IMR-90 (cell line): ENCODE data around the gene EIF2B2. TPM values are rescaled to one million over a fixed set of nuclear protein-coding genes. Genes with fewer than 3 reads are reported as not detected.

Experiments used
- MAZ ChIP-seq: IDR thresholded peaks from 2 replicates; pipeline ENCODE4 v1.6.1; 2012; ENCODE audit warnings: low read depth, mild to moderate bottlenecking, low read length, improper control_type of control experiment, moderate library complexity, borderline replicate concordance
- NFE2L2 ChIP-seq: fragments of 150-350 bp; IDR thresholded peaks from 2 replicates; pipeline ENCODE4 v1.6.1; 2016; ENCODE audit warnings: low read depth, mild to moderate bottlenecking, low read length
- SMC3 ChIP-seq: fragments of 150-350 bp; IDR thresholded peaks from 2 replicates; pipeline ENCODE4 v1.6.1; 2016; ENCODE audit warnings: low read depth, mild to moderate bottlenecking, antibody characterized with exemption, low read length, moderate library complexity
- USF2 ChIP-seq: fragments of 150-350 bp; IDR thresholded peaks from 2 replicates; pipeline ENCODE4 v1.6.1; 2017; ENCODE audit warnings: mild to moderate bottlenecking, antibody characterized with exemption, low read length, low read depth
- polyA plus RNA-seq, 3 experiments: library from polyadenylated mRNA; depleted of rRNA; stranded (reverse); fragments of >200 nt; gene quantifications; 2 replicates each; pipeline ENCODE4 v1.2.3, GENCODE V29; 2012; ENCODE audit warnings: low replicate concordance in 1 of 3
- total RNA-seq: library from RNA; depleted of rRNA; stranded (reverse); fragments of >200 nt; gene quantifications from 2 replicates; pipeline ENCODE4 v1.2.3, GENCODE V29; 2012

EIF2B2 gene
- total and polyA plus RNA-seq, 2 of the 4 experiments (the other 2 are of a cell fraction) = 63.6 to 70.1 TPM

- TF ChIP-seq SMC3 (no peak), NFE2L2 (no peak), USF2 (0 out of 2 replicates have a peak, but pooled peaks have one; percentile 44), MAZ (peak; percentile 81)
These were observed at the start of gene EIF2B2 (continued) for GRCh38 chr14:75002392-75003249.
